Measurements from ENCODE around the gene DYNC1H1.

DYNC1H1 gene

GRCh38 chr14:102095871-102096568 is 131.6 kb downstream of the DYNC1H1 start:
- DNase-seq, result no peak

GRCh38 chr14:102096569-102097188 is 132.3 kb downstream of the DYNC1H1 start:
- peak; percentile 88 for DNase-seq

GRCh38 chr14:102097441-102098135 is 133.2 kb downstream of the DYNC1H1 start:
- no peak for DNase-seq

- DNase-seq, result no peak
Measured at GRCh38 chr14:102103062-102103695, 138.8 kb downstream of the DYNC1H1 start.

GRCh38 chr14:102105369-102105768 is 141.0 kb downstream of the DYNC1H1 start:
- no peak for DNase-seq

All from hematopoietic multipotent progenitor cell treated with erythropoietin and hydrocortisone succinate and interleukin-3 and kit ligand, for 8 days (in vitro differentiated cells).